NCI-H2196 treated with DMSO at 0.1 percent for 48 hours (cell line): ENCODE data around the gene LUZP1.
"Not testable (repeated sequence)": the region's sequence is repeated elsewhere in the genome, so short reads cannot be mapped to it uniquely, and the experiment has no call there.

Experiments
- DNase-seq: peaks from one replicate; lab custom pipeline; 2025; ENCODE audit not compliant: unreplicated experiment; lab: John Stamatoyannopoulos, UW

Gene LUZP1

DNA sequence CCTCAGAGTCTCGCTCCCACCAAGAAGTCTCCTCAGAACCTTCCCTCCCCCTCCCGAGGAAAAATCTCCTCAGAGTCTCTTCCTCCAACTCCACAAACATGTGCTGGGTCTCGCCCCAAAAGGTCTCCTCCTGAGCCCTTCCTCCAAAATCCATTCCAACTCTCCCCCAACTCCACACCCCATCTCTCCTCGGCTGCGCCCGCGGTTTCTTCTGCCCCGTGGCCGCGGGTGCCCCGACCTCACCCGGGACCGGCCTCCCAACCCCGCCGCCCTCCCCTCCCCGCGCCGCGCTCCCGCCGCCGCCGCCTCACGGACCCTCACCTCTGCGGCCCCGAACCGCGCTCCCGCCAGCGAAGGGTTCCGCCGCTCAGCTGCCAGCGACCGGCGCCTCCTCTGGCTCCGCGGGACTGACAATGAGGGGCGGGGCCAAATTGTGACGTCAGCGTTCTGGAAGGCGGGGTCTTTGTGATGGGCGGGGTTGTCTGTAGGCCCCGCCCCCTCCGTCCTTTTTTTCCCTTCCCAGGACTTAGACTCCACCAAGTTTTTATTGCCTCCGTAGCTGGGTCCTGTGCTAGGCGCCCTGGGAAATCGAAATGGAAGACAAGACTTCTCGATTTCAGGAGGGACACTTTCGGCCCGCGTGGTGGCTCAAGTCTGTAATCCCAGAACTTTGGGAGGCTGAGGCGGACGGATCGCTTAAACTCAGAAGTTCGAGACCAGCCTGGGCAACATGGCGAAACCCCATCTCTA lies at the start of gene LUZP1:
LUZP1 (minus strand) TSS at position 412 of the 750 bp plus-strand sequence.
- DNase-seq = peak; percentile 31

DNA sequence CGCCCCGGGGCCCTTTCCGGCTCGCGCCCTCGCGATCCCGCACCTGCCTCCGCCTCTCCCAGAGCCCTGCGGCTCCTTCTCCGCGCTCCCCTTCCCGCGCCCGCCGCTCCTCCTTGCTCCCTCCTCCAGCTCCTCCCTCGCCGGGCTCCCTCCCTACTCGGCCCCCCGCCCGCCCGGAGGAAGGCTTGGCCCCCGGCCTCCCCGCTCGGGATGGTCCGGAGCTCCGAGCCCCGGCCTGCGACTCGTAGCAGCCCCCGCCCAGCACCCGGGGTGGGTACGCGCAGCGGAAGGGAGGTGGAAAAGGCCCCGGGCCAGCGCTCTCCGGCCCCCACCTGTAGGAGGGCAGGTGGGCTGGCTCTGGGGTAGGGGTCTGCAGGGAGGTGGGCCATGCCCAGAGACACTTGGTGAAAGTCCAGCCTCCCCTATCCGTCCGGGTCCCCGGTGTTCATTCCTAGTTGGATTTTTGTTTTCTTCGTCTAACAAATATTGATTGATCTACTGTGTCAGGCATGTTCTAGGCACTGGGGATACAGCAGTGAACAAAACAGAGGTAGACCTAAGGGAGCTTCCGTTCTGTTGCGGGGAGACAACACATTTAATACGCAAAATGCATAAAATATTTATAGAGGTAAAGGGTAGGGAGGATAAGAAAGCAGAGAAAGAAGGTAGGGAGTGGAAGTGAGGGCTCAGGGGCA lies 48.9 kb upstream of the LUZP1 start, which contains the start of gene HTR1D:
HTR1D (minus strand) TSS at position 82 of the 695 bp plus-strand sequence. CDS start 23,283 bp downstream, outside the sequence.
- DNase-seq = no peak

DNA sequence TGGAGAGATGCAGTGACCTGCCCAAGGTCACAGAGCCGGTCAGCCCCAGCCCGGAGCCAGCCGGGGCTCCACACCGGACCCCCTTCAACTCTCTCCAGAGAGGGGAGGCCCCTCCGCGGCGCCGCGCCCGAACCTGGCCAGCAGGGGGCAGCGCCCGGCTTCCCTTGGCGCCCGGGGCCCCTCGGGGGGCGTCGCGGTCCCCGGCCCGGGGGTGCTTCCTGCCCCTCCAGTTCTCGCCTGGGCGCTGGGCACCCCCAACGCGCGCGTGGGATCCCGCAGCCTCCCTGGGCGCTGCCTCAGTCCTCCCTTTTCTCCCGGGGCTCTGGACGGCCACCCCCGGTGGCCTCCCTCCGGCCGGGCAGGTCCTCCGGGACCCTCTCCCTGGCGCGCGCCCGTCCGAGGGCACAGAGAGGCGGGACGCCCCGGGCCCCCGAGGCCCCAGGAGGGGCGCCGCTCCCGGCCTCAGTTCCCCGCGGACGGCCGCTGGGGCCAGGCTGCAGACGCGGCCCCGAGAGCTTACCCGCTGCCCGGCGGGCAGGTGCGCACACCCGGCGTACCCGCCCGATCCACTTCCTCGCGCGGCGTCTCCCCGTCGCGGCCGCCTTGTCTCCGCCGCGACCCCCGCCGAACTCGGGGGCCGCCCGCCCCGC lies 48.2 kb upstream of the LUZP1 start:
- no peak for DNase-seq

DNA sequence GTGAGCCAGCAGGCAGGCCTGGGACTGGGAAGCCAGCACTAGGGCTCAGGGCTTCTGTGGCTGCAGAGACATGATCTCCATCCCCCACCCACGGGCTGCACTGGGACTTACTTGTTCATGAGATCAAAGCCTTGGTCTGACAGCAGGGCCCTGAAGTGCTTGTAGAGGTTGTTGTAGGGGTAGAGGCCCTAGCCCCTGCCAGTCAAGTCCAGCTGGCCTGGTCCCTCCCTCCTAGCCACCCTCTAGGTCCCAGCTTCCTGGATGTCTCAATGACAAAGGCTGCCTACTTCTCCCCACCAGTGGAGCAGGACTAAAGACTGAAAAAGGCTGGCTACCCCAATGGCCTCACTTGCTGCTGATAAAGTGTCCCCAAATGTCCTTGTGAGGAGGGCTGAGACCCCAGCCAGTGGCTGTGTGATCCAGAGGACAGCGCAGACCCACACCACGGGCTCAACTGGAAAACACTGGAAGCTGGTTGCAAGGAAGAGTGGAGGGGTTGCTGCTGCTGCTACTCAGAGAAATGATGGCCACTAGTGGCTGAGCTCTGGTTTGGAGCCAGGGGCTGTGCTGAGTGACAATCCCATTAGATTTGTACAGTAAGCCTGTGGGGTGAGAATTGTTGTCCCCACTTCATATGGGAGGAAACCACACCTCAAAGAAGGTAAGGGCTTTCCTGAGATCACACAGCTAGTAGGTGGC lies 47.2 kb upstream of the LUZP1 start:
- no peak for DNase-seq

DNA sequence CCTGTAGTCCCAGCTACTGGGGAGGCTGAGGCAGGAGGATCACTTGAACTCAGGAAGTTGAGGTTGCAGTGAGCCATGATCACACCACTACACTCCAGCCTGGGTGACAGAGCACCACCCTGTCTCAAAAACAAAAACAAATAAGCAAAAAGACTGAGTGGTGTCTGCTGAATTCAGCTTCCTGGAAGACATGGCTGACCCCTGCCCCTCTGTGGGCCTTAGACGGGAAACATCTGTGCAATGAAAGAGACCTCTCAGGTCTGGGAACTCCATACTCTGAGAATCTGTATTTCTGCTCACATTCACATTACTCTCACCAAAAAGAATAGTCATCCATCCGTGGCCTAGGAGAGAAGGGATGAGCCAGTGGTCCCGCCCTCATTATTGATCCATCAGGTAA lies 46.6 kb upstream of the LUZP1 start:
- no peak for DNase-seq

DNA sequence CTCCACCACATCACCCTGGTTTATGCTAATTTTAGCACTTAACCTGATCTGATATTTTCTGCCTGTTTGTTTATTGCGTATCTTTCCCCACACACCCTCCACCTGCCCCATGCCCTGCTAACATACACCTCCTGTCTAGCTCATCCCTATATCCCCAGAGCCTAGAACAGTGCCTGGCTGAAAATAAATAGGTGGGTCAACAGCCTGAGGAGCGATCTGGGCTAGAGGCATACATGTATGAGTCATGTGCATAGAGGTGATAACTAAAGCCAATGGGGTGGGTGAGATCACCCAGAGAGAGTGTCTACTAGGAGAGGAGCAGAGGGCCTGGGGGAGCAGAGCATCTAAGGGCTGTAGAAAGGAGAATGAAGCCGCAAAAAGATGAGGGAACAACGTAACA lies 46.0 kb upstream of the LUZP1 start:
- DNase-seq = no peak

DNA sequence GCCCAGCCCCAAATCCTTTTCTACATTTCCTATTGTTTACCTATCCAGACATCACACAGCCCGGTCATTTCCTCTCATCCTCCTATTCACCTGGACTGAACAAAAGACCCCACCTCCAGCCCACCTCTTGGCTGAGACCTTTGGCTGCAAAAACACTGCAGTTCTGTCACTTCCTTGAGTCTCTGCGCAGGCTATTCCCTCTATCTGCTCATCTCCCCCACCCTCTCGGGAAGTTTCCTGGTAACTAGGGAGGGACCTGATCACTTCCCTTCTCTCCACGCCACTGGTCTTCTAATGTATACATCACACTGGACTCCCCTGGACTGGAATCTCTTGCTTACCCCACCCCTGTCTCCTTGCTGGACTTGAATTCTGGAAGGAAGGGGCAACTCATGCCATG lies 43.3 kb upstream of the LUZP1 start:
- no peak for DNase-seq

DNA sequence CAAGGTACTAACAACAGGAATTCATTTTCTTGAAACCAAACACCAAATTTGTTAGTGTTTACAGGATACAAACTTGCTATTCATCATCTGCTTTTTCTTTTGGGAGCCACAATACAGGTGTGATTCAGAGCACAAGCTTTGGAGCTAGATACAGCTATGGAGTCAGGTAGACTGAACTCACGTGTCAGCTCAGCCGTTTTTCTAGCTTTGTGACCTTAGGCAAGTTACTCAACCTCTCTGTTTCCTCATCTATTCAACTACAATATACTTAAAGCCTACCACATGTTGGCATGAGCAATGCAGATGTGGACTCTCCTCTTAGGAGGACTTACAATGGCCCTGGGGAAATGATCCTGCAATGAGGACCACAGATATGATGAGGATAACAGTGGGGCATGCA lies 42.3 kb upstream of the LUZP1 start:
- no peak for DNase-seq

DNA sequence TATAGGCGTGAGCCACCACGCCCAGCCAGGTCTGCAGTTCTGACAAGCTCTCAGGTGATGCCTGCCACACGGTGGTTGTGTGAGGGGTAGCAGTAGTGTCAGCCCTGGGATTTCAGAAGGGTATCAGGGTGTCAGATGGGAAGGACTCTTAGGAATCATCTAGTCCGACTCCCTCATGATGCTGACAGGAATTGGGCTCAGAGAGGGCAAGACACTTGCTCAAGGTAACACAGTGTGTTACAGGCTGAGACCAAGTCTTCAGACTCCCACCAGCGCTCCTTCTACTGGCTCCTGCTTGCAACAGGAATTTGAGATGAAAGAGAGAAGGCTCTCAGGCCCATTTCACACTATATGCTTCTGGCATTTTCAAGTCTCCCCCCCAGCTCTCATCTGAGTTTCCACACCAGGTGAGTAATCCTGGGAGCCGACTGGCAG lies 41.7 kb upstream of the LUZP1 start:
- DNase-seq = no peak

DNA sequence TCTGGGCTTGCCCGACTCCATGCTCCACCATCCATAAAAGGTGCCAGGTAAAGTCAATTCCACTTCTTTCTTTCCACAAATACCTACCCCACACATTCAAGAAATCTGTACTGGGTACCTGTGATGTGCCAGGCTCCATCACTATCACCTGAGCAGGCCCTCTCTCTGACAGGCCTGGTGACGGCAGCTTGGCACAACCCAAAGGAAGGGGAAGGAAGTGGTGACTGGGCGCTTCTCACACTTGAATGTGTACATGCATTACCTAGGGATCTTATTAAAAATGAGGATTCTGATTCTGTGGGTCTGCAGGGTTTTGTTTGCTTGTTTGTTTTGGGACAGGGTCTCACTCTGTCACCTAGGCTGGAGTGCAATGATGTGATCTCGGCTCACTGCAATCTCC lies 41.1 kb upstream of the LUZP1 start:
- no peak for DNase-seq

DNA sequence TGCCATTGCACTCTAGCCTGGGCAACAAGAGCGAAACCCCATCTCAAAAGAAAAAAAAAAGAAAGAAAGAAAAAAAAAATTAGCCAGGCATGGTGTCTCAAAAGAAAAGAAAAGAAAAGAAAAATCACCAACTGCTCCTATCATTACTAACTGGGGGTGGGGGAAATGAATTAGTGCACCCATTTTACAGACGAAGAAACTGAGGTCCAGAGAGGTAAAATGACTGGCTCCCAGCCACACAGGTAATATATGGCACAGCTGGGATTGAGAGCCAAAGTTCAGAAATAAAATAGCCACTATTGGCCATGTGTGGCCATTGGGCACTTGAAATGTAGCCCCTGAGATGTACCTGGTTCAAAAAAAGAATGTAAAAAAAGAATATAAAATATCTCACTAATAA lies 39.9 kb upstream of the LUZP1 start:
- no peak for DNase-seq

DNA sequence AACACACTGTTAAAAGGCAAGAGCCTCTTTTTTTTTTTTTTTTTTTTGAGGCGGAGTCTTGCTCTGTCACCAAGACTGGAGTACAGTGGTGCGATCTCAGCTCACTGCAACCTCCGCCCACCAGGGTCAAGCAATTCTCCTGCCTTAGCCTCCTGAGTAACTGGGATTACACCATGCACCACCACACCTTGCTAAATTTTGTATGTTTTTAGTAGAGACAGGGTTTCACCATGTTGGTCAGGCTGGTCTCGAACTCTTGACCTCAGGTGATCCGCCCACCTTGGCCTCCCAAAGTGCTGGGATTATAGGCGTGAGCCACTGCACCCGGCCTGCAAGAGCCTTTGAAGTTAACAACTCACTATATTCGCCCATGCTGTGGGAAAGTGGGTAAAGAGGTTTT lies 39.1 kb upstream of the LUZP1 start:
- not testable (repeated sequence) for DNase-seq

DNA sequence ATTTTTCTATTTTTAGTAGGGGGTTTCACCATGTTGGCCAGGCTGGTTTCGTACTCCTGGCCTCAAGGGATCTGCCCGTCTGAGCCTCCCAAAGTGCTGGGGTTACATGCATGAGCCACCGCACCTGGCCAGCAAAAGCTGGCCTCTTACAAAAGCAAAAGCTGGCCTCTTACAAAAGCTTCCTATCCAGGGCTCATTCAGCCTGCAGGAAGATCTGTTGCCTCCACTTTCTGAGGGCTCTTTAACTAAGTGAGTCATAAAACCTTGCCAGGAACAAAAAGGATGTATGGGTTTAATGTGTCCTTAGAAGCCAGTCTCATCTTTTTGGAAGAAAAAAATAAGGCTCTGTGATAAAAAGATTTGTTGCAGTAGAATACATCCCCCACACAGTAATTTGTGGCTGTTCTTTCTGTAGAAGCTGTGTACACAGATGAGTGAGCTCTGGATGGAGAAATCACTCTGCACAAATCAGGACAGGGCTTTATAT lies 33.6 kb upstream of the LUZP1 start:
- DNase-seq = no peak

DNA sequence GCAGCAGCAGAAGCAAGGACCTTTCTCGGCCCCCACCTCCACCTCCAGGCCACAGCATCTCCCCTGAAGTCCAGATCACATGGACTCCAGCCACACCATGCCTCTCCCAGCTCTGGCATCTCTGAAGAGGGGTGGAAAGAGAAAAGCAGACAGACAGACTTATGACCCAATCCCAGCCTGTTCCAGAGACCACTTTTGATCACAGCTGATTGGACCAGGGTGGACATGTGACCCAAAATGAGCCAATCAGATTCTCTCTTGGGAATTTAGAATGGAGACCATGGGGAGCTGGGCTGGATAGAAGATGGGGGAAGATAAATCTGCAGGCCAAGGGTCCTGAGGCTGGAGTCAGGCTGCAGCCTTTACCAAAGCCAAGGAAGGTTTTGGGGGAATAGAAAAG lies 32.2 kb upstream of the LUZP1 start:
- DNase-seq = no peak

DNA sequence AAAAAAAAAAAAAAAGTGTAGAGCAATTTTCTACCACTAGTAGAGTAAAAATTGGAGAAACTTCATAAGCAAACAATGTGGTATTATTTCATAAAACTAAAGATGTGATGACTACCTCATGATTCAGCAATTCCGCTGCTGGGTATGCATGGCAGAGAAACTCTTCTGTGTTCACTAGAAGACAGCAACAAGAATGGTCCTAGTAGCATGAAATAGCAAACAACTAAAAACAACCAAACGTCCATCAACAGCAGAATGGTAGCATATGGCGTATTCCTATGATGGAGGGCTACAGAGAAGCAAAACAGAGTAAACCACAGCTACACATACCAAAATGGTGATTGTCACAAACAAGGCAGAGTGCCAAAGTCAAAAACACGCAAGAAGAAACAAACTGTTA lies 29.7 kb upstream of the LUZP1 start:
- no peak for DNase-seq

DNA sequence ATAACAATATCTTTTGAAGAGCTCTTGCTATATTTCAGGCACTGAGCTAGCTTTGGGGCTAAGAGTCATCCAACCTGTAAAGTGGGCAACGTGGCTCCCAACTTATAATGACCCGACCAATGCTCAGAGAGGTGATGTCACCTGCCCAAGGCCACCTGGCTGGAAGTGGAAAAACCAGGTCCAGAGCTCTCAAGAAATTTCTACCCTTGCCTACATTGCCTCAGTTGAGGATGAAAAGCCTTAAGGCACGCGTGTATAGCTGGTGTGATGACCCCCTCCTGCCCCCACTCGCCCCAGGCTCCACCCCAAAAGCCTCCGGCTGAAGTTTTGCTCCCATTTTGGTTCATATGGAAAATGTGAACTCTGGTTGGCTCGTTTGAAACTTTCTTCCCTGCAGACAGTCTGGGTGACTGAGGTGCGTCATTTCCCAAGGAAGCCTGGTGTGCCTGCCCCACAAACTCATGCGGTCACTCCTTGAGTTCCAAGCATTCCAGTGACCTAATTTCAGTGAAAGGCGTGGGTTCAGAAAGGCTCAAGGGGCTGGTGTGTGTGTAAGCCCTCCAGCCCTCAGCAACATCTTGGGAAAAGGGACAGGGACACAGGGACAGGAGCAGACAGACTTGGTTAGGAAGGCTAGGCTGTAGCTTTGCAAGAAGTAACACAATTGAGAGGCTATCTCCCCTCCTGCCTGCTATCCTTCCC lies 28.1 kb upstream of the LUZP1 start:
- DNase-seq = no peak

DNA sequence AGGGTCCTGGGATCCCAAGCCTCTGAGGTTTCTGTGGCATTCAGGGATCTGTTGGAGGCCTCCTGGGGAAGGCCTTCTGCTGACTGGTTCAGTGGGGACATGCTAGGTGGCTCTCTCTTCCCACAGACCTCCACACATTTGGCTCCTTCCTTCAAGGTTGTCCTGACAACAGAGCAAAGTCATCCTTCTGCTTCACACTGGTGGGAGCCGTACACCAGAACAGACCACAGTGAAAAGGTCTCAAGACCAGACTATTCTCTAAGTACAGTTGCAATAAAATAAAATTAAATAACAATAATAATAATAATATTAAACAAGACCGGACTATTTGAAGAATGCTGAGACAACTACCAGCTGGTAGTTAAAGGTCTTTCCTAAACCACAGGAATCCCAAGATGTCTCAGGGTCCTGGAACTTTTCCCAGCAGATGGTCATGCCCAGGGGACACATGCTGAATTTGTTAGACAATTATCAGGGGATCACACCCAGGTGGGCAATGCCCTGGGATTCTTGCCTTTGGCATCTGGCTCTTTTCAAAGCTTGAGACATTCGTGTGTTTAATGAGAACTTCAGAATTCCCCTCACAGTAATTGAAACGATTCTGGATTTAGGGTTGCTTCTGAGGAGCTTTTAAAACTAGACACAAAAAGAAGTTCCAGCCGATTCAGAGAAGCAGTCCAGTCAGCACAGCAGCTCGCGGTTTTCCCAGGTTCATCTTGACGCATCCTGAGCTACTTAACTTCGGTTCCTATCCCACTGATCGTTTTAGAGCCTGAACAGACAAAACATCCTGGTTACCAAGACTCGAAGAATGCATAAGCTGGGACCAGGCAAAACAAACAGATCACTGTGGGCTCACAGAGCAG lies 25.7 kb upstream of the LUZP1 start:
- DNase-seq = no peak

DNA sequence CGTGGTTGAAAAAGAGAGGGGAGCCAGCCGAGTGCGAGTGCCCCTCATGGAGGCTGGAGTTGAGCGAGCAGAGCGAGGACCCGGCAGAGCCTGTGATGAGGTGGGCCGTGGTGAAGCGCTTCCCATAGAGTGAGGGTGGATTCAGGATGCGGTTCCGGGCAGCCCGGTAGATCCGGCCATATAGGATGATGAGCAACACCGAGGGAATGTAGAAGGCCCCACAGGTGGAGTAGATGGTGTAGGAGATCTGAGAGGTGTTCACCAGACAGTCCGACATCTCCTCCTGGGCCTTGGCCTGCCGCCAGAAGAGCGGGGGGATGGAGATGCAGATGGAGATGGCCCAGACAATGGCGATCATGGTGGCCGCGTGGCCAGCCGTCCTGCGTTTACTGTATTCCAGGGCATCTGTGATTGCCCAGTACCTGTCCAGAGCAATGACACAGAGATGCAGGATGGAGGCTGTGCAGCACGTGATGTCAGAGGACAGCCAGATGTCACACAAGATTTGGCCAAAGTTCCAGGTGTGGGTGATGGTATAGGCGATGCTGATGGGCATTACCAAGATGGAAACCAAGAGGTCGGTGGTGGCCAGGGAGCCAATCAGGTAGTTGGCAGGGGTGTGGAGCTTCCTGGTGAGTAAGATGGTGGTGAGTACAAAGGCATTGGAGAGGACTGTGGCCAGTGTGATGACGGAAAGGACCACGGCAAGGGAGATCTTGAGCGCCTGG lies 24.9 kb upstream of the LUZP1 start:
- no peak for DNase-seq

DNA sequence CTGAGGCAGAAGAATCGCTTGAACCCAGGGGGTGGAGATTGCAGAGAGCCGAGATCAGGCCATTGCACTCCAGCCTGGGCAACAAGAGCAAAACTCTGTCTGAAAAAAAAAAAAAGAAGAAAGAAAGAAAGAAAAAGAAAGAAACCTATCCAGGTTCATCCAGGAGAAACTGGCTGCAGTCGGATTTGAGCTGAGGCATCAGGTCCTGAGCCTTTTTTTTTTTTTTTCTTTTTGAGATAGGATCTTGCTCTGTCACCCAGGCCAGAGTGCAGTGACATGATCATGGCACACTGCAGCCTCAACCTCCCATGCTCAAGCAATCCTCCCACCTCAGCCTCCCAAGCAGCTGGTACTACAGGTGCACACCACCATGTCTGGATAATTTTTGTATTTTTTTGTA lies 22.5 kb upstream of the LUZP1 start:
- no peak for DNase-seq
